ENCODE measurements around the gene RGS14.
A peak's percentile ranks its signal among the peaks of the same experiment; 100 is the strongest.

RGS14 gene

GRCh38 chr5:177363565-177363964 is 5.8 kb downstream of the RGS14 start:
- H3K36me3 ChIP-seq (ENCODE audit: insufficient read depth, low read length) = 0 out of 2 replicates have a peak, but pooled peaks cover 1% of the 10 kb centered on the region
- H2AFZ ChIP-seq (ENCODE audit: low read length) = no peak overlapping the region
- peaks cover 22% of the 10 kb centered on the region; the same call in 1 of the 2 replicates for H3K79me2 ChIP-seq (ENCODE audit: insufficient read depth, low read length)
- H3K4me3 ChIP-seq (ENCODE audit: low read length, poor library complexity, severe bottlenecking) = peak overlapping the region; percentile 55
- H4K20me1 ChIP-seq (ENCODE audit: insufficient read depth, low read length, poor library complexity, severe bottlenecking) = no peaks in the 10 kb centered on the region
- H3K4me1 ChIP-seq (ENCODE audit: insufficient read depth, low read length, poor library complexity, severe bottlenecking) = peaks cover 11% of the 10 kb centered on the region
- no peaks in the 10 kb centered on the region for H3K27me3 ChIP-seq (ENCODE audit: insufficient read depth, low read length, poor library complexity, severe bottlenecking)
- no peak overlapping the region for H3K9ac ChIP-seq (ENCODE audit: low read depth, low read length, poor library complexity, severe bottlenecking)
- TF ChIP-seq CTCF (conservative IDR thresholded peaks at IDR 0.05; ENCODE audit: low read length) (no peak), EZH2phosphoT487 (IDR thresholded peaks at IDR 0.05; ENCODE audit: borderline replicate concordance) (no peak)
- H3K4me2 ChIP-seq (ENCODE audit: low read depth, low read length, poor library complexity, severe bottlenecking) = peak overlapping the region; percentile 64
- no peaks in the 10 kb centered on the region for H3K9me3 ChIP-seq (ENCODE audit: insufficient read depth, low read depth, low read length)
- no peaks in the 10 kb centered on the region for H3K9me2 ChIP-seq (replicated peaks; ENCODE audit: low read depth, low read length)
- no peaks in the 10 kb centered on the region for H3F3A ChIP-seq (ENCODE audit: low read depth)

GRCh38 chr5:177364159-177364962 is 6.6 kb downstream of the RGS14 start:
- no peaks in the 10 kb centered on the region for H4K20me1 ChIP-seq (ENCODE audit: insufficient read depth, low read length, poor library complexity, severe bottlenecking)
- no peak overlapping the region for H3K9ac ChIP-seq (ENCODE audit: low read depth, low read length, poor library complexity, severe bottlenecking)
- H3K4me2 ChIP-seq (ENCODE audit: low read depth, low read length, poor library complexity, severe bottlenecking) = no peak overlapping the region
- H2AFZ ChIP-seq (ENCODE audit: low read length) = no peak overlapping the region
- H3K27me3 ChIP-seq (ENCODE audit: insufficient read depth, low read length, poor library complexity, severe bottlenecking) = no peaks in the 10 kb centered on the region
- H3K9me3 ChIP-seq (ENCODE audit: insufficient read depth, low read depth, low read length) = no peaks in the 10 kb centered on the region
- peaks cover 6% of the 10 kb centered on the region for H3K4me1 ChIP-seq (ENCODE audit: insufficient read depth, low read length, poor library complexity, severe bottlenecking)
- 0 out of 2 replicates have a peak, but pooled peaks cover 4% of the 10 kb centered on the region for H3K36me3 ChIP-seq (ENCODE audit: insufficient read depth, low read length)
- H3K79me2 ChIP-seq (ENCODE audit: insufficient read depth, low read length) = peaks cover 14% of the 10 kb centered on the region; the same call in 1 of the 2 replicates
- no peaks in the 10 kb centered on the region for H3K9me2 ChIP-seq (replicated peaks; ENCODE audit: low read depth, low read length)
- no peak overlapping the region for H3K4me3 ChIP-seq (ENCODE audit: low read length, poor library complexity, severe bottlenecking)
- TF ChIP-seq EZH2phosphoT487 (IDR thresholded peaks at IDR 0.05; ENCODE audit: borderline replicate concordance) (no peak), CTCF (conservative IDR thresholded peaks at IDR 0.05; ENCODE audit: low read length) (no peak)
- no peaks in the 10 kb centered on the region for H3F3A ChIP-seq (ENCODE audit: low read depth)

- Histone ChIP-seq H3F3A (ENCODE audit: low read depth) (no peaks in the 10 kb centered on the region), H4K20me1 (ENCODE audit: insufficient read depth, low read length, poor library complexity, severe bottlenecking) (no peaks in the 10 kb centered on the region), H3K4me3 (ENCODE audit: low read length, poor library complexity, severe bottlenecking) (no peak overlapping the region), H3K36me3 (ENCODE audit: insufficient read depth, low read length) (0 out of 2 replicates have a peak, but pooled peaks cover 4% of the 10 kb centered on the region), H3K9ac (ENCODE audit: low read depth, low read length, poor library complexity, severe bottlenecking) (no peak overlapping the region), H3K9me2 (replicated peaks; ENCODE audit: low read depth, low read length) (no peaks in the 10 kb centered on the region), H3K4me2 (ENCODE audit: low read depth, low read length, poor library complexity, severe bottlenecking) (no peak overlapping the region), H2AFZ (ENCODE audit: low read length) (no peak overlapping the region), H3K79me2 (ENCODE audit: insufficient read depth, low read length) (peaks cover 5% of the 10 kb centered on the region; the same call in 1 of the 2 replicates), H3K9me3 (ENCODE audit: insufficient read depth, low read depth, low read length) (no peaks in the 10 kb centered on the region), H3K27me3 (ENCODE audit: insufficient read depth, low read length, poor library complexity, severe bottlenecking) (no peaks in the 10 kb centered on the region), H3K4me1 (ENCODE audit: insufficient read depth, low read length, poor library complexity, severe bottlenecking) (peaks cover 7% of the 10 kb centered on the region)
- TF ChIP-seq EZH2phosphoT487 (IDR thresholded peaks at IDR 0.05; ENCODE audit: borderline replicate concordance) (no peak), CTCF (conservative IDR thresholded peaks at IDR 0.05; ENCODE audit: low read length) (no peak)
Observed at GRCh38 chr5:177365845-177366527, 8.3 kb downstream of the RGS14 start.
